ENCODE results near the gene EYA2. TPM values are rescaled to one million over a fixed set of nuclear protein-coding genes. Genes with fewer than 3 reads are reported as not detected.
A peak's percentile ranks its signal among the peaks of the same experiment; 100 is the strongest.

EYA2 gene
- total RNA-seq, 1 donor from 2014 or later, result not detected

- no peaks in the 10 kb centered on the region for H3K27me3 ChIP-seq (ENCODE audit: control insufficient read depth, insufficient read depth, low read length)
- H3K36me3 ChIP-seq (ENCODE audit: control insufficient read depth, insufficient read depth, low read length), result no peaks in the 10 kb centered on the region
- no peak for DNase-seq (ENCODE audit: low read depth)
- TF ChIP-seq CTCF (IDR thresholded peaks at IDR 0.05; ENCODE audit: insufficient read depth, low read length, poor library complexity, severe bottlenecking), result no peak
- H3K4me3 ChIP-seq (ENCODE audit: low read depth, low read length), result no peak overlapping the region
Observed at GRCh38 chr20:47143657-47144056, 249.0 kb downstream of the EYA2 start.

GRCh38 chr20:47144463-47144862, 249.8 kb downstream of the EYA2 start:
- H3K27me3 ChIP-seq (ENCODE audit: control insufficient read depth, insufficient read depth, low read length), result no peaks in the 10 kb centered on the region
- H3K4me3 ChIP-seq (ENCODE audit: low read depth, low read length), result no peak overlapping the region
- no peak for DNase-seq (ENCODE audit: low read depth)
- TF ChIP-seq CTCF (IDR thresholded peaks at IDR 0.05; ENCODE audit: insufficient read depth, low read length, poor library complexity, severe bottlenecking), result no peak
- H3K36me3 ChIP-seq (ENCODE audit: control insufficient read depth, insufficient read depth, low read length), result no peaks in the 10 kb centered on the region

GRCh38 chr20:47146686-47147085, 252.0 kb downstream of the EYA2 start:
- Histone ChIP-seq H3K4me3 (ENCODE audit: low read depth, low read length) (no peak overlapping the region), H3K27me3 (ENCODE audit: control insufficient read depth, insufficient read depth, low read length) (no peaks in the 10 kb centered on the region), H3K36me3 (ENCODE audit: control insufficient read depth, insufficient read depth, low read length) (no peaks in the 10 kb centered on the region)
- peak; percentile 86 for DNase-seq (ENCODE audit: low read depth)
- TF ChIP-seq CTCF (IDR thresholded peaks at IDR 0.05; ENCODE audit: insufficient read depth, low read length, poor library complexity, severe bottlenecking), result no peak

- Histone ChIP-seq H3K36me3 (ENCODE audit: control insufficient read depth, insufficient read depth, low read length) (no peaks in the 10 kb centered on the region), H3K4me3 (ENCODE audit: low read depth, low read length) (no peak overlapping the region), H3K27me3 (ENCODE audit: control insufficient read depth, insufficient read depth, low read length) (no peaks in the 10 kb centered on the region)
- TF ChIP-seq CTCF (IDR thresholded peaks at IDR 0.05; ENCODE audit: insufficient read depth, low read length, poor library complexity, severe bottlenecking), result no peak
- no peak for DNase-seq (ENCODE audit: low read depth)
Observed at GRCh38 chr20:47148059-47148458, 253.4 kb downstream of the EYA2 start.

- Histone ChIP-seq H3K27me3 (ENCODE audit: control insufficient read depth, insufficient read depth, low read length) (no peaks in the 10 kb centered on the region), H3K36me3 (ENCODE audit: control insufficient read depth, insufficient read depth, low read length) (no peaks in the 10 kb centered on the region), H3K4me3 (ENCODE audit: low read depth, low read length) (no peak overlapping the region)
- no peak for DNase-seq (ENCODE audit: low read depth)
- TF ChIP-seq CTCF (IDR thresholded peaks at IDR 0.05; ENCODE audit: insufficient read depth, low read length, poor library complexity, severe bottlenecking), result no peak
Observed at GRCh38 chr20:47149939-47150338, 255.3 kb downstream of the EYA2 start.

GRCh38 chr20:47150403-47151152, 255.9 kb downstream of the EYA2 start:
- TF ChIP-seq CTCF (IDR thresholded peaks at IDR 0.05; ENCODE audit: insufficient read depth, low read length, poor library complexity, severe bottlenecking), result peak; percentile 68
- H3K4me3 ChIP-seq (ENCODE audit: low read depth, low read length), result no peak overlapping the region
- H3K27me3 ChIP-seq (ENCODE audit: control insufficient read depth, insufficient read depth, low read length), result no peaks in the 10 kb centered on the region
- no peaks in the 10 kb centered on the region for H3K36me3 ChIP-seq (ENCODE audit: control insufficient read depth, insufficient read depth, low read length)
- DNase-seq (ENCODE audit: low read depth), result no peak

All from kidney epithelial cell (primary cell).